COLO668 (cell line): ENCODE results near the gene ZBTB7B.

Experiments used
- DNase-seq: peaks from one replicate; lab custom pipeline; 2025; ENCODE audit not compliant: unreplicated experiment; lab: John Stamatoyannopoulos, UW

ZBTB7B gene

DNA sequence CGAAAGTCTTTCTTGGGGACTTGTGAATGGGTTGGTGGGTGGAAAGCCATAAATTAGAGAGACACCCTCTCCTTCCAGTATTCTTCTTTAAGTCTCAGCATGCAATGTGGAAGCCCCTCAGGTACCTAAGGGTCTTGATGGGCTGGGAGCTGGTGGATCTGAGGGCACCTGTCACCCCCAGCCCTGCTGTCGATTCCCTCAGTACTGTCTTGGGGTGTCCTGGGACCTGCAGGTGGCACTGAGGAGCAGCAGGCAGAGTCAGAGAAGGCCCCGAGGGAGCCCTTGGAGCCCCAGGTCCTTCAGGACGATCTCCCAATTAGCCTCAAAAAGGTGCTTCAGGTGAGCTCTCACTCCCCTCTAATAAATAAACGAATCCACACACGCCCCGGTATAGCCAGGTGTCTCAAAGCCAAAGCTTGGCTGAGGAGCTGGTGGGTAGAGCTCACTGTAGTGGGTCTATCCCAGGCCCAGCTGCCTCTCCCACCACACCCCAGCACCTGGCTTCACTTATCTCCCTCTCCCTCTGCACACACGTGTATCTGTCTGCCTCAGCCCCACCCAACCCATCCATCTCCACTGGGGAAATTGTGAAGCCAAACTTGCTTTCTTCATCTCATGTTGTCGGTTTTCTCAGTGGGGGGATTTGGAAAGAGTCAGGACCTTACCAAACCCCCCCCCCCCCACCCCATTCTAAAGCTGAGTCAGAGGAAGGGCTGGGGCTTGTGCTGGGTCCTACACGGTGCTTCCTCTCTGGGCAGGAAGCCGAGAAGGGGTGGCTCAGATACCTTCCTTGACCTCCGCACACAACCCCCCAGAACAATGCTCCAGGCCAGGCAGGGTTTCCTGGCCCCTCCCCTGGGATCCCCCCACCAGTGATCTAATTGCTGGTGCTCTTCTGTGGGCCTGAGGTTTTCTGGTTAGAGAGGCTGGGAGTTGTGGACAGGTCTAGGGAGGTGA lies 50.1 kb downstream of the ZBTB7B start:
- DNase-seq, result peak; percentile 72

DNA sequence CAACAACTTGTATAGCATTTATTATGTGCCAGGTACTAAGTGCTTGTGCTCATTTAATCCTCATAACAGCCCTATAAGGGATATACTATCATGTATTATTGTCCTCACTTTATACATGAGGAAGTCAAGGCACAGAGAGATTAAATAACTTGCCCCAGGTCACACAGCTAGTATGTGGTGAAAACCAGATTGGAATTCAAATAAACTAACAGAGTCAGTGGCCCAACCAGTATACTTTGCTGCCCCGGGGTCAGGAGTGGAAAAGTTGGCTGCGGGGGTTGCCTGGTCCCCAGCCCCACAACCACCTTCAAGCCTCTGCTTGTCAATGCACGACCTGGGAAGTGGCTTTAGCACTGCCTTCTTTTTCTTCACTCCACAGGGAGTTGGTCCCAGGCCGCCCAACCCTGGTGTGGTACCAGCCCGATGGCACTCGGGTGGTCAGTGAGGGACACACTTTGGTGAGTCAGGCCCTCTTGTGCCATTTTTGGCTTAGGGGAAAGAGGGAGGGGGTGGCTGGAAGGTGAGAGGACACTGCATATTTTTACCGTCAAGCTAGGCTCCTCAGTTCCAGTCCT lies 51.0 kb downstream of the ZBTB7B start:
- DNase-seq, result no peak

DNA sequence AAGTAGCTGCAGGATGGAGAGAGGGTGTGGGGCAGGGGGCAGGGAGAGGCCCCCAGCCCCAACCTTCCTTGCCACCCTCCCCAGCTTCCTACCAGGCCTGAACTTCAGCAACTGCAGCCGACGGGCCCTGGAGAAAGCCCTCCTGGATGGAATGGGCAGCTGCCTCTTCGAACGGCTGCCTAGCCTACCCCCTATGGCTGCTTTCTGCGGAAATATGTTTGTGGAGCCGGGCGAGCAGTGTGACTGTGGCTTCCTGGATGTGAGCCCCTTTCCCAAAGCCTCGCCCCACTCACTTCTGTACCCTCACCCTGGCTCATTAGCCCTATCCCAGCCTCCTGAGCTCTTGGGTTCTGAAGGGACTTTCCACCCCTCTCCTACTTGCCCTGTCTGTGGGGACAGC lies 54.5 kb downstream of the ZBTB7B start:
- no peak for DNase-seq

GRCh38 chr1:155057788-155058211 lies 55.2 kb downstream of the ZBTB7B start:
- DNase-seq, result no peak

DNA sequence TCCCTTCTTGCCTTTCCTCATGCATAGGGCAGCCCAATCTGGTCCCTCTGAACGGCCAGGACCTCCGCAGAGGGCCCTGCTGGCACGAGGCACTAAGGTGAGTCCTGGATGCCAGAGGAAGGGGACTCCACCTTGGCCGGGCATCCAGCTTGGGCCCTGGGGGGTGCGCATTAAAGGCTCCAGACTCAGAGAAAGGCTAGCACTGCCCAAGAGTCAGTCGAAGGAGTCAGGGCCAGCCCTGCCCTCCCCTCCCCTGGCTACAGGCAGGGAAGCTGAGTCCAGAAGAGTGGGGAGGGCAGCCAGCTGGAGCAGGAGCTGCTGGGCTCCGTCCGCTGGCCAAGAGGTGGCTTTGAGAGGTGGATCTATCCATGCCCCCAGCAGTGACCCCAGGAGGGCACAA lies 58.1 kb downstream of the ZBTB7B start:
- DNase-seq, result no peak

DNA sequence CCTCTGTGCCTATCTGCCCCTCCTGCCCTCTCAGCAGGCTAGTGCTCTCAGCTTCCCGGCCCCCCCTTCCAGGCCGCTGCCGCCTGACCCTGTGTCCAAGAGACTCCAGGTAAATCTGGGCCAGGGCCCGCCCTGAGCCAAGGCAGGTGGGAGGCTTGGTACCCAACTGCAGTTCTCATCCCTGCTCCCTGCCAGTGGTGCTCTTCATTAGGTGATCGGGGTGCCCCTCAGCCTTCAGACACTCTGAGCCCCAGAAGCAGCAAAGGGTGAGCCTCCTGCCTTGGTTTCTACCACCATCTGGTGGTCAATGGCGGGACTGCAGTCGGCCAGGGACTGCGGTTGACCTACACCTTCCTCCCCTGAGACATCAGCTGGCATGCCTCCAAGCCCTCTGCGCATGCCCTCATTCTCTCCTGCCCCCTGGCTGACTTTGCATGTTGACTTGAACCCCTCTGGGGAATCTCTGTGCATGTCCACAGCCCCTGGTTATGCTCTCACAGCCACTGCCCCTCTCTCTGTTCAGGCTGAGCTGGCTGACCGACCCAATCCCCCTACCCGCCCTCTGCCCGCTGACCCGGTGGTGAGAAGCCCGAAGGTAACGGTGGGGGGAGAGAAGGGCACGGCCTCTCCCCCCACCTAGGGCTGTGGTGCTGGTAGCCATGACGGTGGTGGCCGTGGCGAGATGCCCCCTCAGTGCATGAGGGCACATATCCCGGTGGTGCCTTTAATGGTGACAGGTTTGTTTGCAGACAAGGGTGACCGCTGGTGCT lies 59.0 kb downstream of the ZBTB7B start:
- DNase-seq, result peak; percentile 95

- DNase-seq, result peak; percentile 19
Measured at GRCh38 chr1:155062151-155062686, 59.6 kb downstream of the ZBTB7B start.

DNA sequence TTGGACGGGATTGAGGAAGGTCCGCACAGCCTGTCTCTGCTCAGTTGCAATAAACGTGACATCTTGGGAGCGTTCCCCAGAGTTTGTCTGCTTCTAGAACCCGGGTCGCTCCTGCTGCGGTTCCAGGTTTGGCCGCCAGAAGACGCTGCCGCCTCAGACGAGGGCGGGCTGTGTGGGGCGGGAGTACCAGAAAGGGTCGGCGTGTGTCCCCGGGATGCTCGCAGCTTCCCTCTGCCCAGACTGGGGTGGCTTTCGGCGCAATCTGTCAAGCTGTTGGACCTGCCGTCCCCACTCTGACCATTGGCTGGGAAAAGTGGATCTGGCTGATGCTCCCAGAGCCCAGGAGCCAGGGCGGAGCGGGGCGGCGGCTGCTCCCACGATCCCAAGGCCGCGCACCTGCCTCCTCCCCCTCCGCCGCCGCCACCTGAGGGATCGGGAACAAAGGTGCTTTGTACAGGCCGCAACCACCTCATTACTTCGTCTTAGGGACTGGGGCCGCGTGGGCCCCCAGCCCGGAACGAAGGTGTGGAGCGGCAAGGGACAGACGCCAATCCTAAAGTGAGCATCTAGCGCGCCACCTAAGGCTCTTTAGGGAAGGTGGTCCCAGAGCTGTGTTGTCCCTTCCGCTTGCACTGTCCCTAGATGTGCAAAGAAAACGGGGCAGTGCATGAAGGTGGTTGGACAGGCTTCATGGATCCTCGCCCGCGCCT lies 60.3 kb downstream of the ZBTB7B start:
- peak; percentile 82 for DNase-seq

GRCh38 chr1:155063550-155064110 lies 61.0 kb downstream of the ZBTB7B start, which contains the start of gene EFNA4:
Gene EFNA4 (plus strand): TSS chr1:155063740. CDS start chr1:155063824, 84 bp downstream.
- peak; percentile 73 for DNase-seq

DNA sequence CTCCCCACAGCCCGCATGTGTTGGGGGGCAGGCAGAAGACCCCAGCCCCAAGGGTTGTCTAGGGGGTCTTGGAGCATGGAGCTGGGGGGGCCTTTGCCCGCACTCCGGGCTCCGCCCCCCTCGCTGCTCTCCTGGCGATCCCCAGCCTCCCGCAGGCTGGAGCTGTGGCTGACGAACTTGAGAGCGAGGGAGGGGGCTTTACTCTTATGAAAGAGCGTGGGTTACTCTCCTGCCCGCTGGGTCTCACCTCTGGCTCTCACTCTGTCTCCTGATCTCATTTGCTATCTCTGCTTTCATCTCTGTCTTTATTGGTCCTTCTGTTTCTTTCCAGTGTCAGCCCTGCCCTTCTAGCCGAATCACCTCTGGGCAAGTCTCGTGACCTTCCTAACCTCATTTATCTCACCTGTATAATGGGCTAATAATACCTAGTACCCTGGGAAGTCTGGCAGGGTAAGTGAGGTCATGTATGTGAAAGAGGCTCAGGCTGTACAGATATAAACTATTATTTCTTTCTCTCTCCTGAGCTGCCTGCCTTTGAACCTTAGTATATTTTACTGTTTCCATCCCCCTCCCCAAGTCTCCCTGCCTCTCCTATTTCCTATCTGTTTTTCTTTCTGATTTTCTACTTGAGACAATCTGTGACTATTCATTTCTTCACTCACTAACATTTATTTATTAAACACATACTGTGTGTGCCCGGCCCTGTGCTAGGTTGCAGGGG lies 61.7 kb downstream of the ZBTB7B start:
- no peak for DNase-seq

- no peak for DNase-seq
Measured at GRCh38 chr1:155064832-155065429, 62.3 kb downstream of the ZBTB7B start.

- no peak for DNase-seq
Measured at GRCh38 chr1:155066777-155067176, 64.2 kb downstream of the ZBTB7B start.
